Endodermal cell (in vitro differentiated cells): ENCODE results near the gene GNS. TPM values are rescaled to one million over a fixed set of nuclear protein-coding genes. Genes with fewer than 3 reads are reported as not detected.

Experiments used
- DNase-seq: peaks from one replicate; pipeline ENCODE4 v3.0.0-alpha.2; 2017
- H3K27ac ChIP-seq: 2 replicates; pipeline ENCODE4 v1.5.1; 2013; ENCODE audit warnings: mild to moderate bottlenecking, low read depth, low read length, moderate library complexity
- H3K27me3 ChIP-seq: 2 replicates; pipeline ENCODE4 v1.6.1; 2013; ENCODE audit warnings: mild to moderate bottlenecking, low read length, moderate library complexity; ENCODE audit not compliant: insufficient read depth, control insufficient read depth, poor library complexity, severe bottlenecking
- H3K36me3 ChIP-seq: 2 replicates; pipeline ENCODE4 v1.7.0; 2013; ENCODE audit warnings: mild to moderate bottlenecking, low read length, moderate library complexity; ENCODE audit not compliant: control insufficient read depth, insufficient read depth
- H3K4me1 ChIP-seq: one replicate; pipeline ENCODE4 v1.7.0; 2013; ENCODE audit warnings: low read length; ENCODE audit not compliant: control insufficient read depth, insufficient read depth
- H3K4me3 ChIP-seq: 2 replicates; pipeline ENCODE4 v1.5.1; 2013; ENCODE audit warnings: mild to moderate bottlenecking, low read length, moderate library complexity
- H3K9ac ChIP-seq: 2 replicates; pipeline ENCODE4 v1.6.1; 2013; ENCODE audit warnings: mild to moderate bottlenecking, low read length, moderate library complexity; ENCODE audit not compliant: poor library complexity, severe bottlenecking; ENCODE audit errors: extremely low read depth
- H3K9me3 ChIP-seq: 2 replicates; pipeline ENCODE4 v1.6.1; 2013; ENCODE audit warnings: mild to moderate bottlenecking, low read length, moderate library complexity; ENCODE audit not compliant: control insufficient read depth
- H3K27ac Mint-ChIP-seq: 2 replicates; pipeline ENCODE4 v1.8.0; 2020; ENCODE audit warnings: mixed read lengths
- H3K27me3 Mint-ChIP-seq: 2 replicates; pipeline ENCODE4 v1.8.0; 2021; ENCODE audit warnings: mild to moderate bottlenecking, mixed read lengths; ENCODE audit not compliant: insufficient read depth
- H3K36me3 Mint-ChIP-seq: 2 replicates; pipeline ENCODE4 v1.8.0; 2020; ENCODE audit warnings: low read depth, mixed read lengths
- H3K4me1 Mint-ChIP-seq: 2 replicates; pipeline ENCODE4 v1.8.0; 2020; ENCODE audit warnings: mixed read lengths
- H3K4me3 Mint-ChIP-seq: 2 replicates; pipeline ENCODE4 v1.8.0; 2020; ENCODE audit warnings: mild to moderate bottlenecking, moderate library complexity, mixed read lengths
- H3K9me3 Mint-ChIP-seq: 2 replicates; pipeline ENCODE4 v1.8.0; 2020; ENCODE audit warnings: mild to moderate bottlenecking, mixed read lengths
- CTCF ChIP-seq: fragments of 200-600 bp; sonication (generic); conservative IDR thresholded peaks from 2 replicates; pipeline ENCODE4 v1.5.0; 2021; ENCODE audit warnings: antibody characterized with exemption, mild to moderate bottlenecking
- WGBS, 2 experiments: methylation state at CpG; one replicate each; pipeline versions ENCODE4 v1.1.5 to v1.1.7; 2013; ENCODE audit warnings: missing lambda C conversion rate in 2 of 2, mixed read lengths in 1 of 2; ENCODE audit not compliant: insufficient coverage in 1 of 2, insufficient read length in 1 of 2; 5-methylcytosine and 5-hydroxymethylcytosine counted together
- total RNA-seq, 2 donors: library from RNA; stranded (reverse); fragmentation: NEBNext Ultra II Directional in 1 of 2; extraction: Animal tissue kit (Norgen Biotek cat#: 25700) in 1 of 2; gene quantifications; 2 replicates in 1 of 2; 3 replicates in 1 of 2; pipeline ENCODE4 v1.2.1, GENCODE V29; 2021

The GNS gene
- total RNA-seq, 2 donors from 2014 or later = 46.4 to 48.1 TPM

GRCh38 chr12:64781280-64782190 is 22.3 kb upstream of the GNS start:
- Histone ChIP-seq H3K4me1 (no peaks in the 10 kb centered on the region), H3K36me3 (no peaks in the 10 kb centered on the region), H3K9ac (no peak overlapping the region), H3K4me3 (peak overlapping the region; percentile 67), H3K9me3 (no peaks in the 10 kb centered on the region), H3K27me3 (peaks cover 83% of the 10 kb centered on the region), H3K27ac (no peak overlapping the region)
- peaks cover 69% of the 10 kb centered on the region for H3K27me3 Mint-ChIP-seq
- H3K27ac Mint-ChIP-seq = no peak overlapping the region
- peaks cover 4% of the 10 kb centered on the region for H3K9me3 Mint-ChIP-seq
- H3K4me3 Mint-ChIP-seq = peak overlapping the region; percentile 55
- TF ChIP-seq CTCF = no peak
- WGBS, 2 experiments = 10 to 17% methylated on average over 11 to 39 of the region's 39 CpGs
- no peaks in the 10 kb centered on the region for H3K36me3 Mint-ChIP-seq
- peaks cover 17% of the 10 kb centered on the region for H3K4me1 Mint-ChIP-seq
- DNase-seq = peak; percentile 87

- Histone ChIP-seq H3K36me3 (no peaks in the 10 kb centered on the region), H3K4me3 (peak overlapping the region; percentile 67), H3K27me3 (peaks cover 91% of the 10 kb centered on the region), H3K9me3 (peaks cover 6% of the 10 kb centered on the region), H3K27ac (no peak overlapping the region), H3K4me1 (no peaks in the 10 kb centered on the region), H3K9ac (no peak overlapping the region)
- peaks cover 77% of the 10 kb centered on the region for H3K27me3 Mint-ChIP-seq
- DNase-seq = peak; percentile 87
- H3K36me3 Mint-ChIP-seq = no peaks in the 10 kb centered on the region
- TF ChIP-seq CTCF = peak; percentile 32
- peaks cover 17% of the 10 kb centered on the region for H3K4me1 Mint-ChIP-seq
- H3K9me3 Mint-ChIP-seq = peaks cover 8% of the 10 kb centered on the region
- H3K27ac Mint-ChIP-seq = no peak overlapping the region
- H3K4me3 Mint-ChIP-seq = peak overlapping the region; percentile 55
- 1 to 4% methylated on average over 8 to 103 of the region's 103 CpGs for WGBS, 2 experiments
Observed at GRCh38 chr12:64780531-64781279, 21.5 kb upstream of the GNS start.

GRCh38 chr12:64780132-64780530 is 20.9 kb upstream of the GNS start:
- DNase-seq = no peak
- Histone ChIP-seq H3K27me3 (peaks cover 97% of the 10 kb centered on the region), H3K36me3 (no peaks in the 10 kb centered on the region), H3K9ac (no peak overlapping the region), H3K27ac (no peak overlapping the region), H3K9me3 (peaks cover 10% of the 10 kb centered on the region), H3K4me3 (peak overlapping the region; percentile 67), H3K4me1 (no peaks in the 10 kb centered on the region)
- H3K27ac Mint-ChIP-seq = no peak overlapping the region
- 18% methylated on average over 11 to 15 of the region's 15 CpGs for WGBS, 2 experiments
- peaks cover 17% of the 10 kb centered on the region for H3K4me1 Mint-ChIP-seq
- H3K36me3 Mint-ChIP-seq = no peaks in the 10 kb centered on the region
- TF ChIP-seq CTCF = no peak
- peaks cover 83% of the 10 kb centered on the region for H3K27me3 Mint-ChIP-seq
- H3K9me3 Mint-ChIP-seq = peaks cover 14% of the 10 kb centered on the region
- H3K4me3 Mint-ChIP-seq = peak overlapping the region; percentile 47
